NB4 (cell line): Measurements from ENCODE around the gene FBXO24.

Experiments
- DNase-seq: peaks from one replicate; pipeline ENCODE4 v3.0.0; 2010; ENCODE audit warnings: low read depth
- H3K4me3 ChIP-seq: one replicate; pipeline ENCODE4 v1.5.1; 2011; ENCODE audit warnings: mild to moderate bottlenecking, low read depth, low read length, moderate library complexity
- CTCF ChIP-seq: IDR thresholded peaks from one replicate; pipeline ENCODE4 v1.5.1; 2012; ENCODE audit warnings: low read depth, low read length
- MAX ChIP-seq: IDR thresholded peaks from 2 replicates; pipeline ENCODE4 v1.6.1; 2011; ENCODE audit warnings: low read depth, low read length
- MYC ChIP-seq: IDR thresholded peaks from 2 replicates; pipeline ENCODE4 v1.6.1; 2011; ENCODE audit warnings: low read depth, low read length
- POLR2A ChIP-seq: IDR thresholded peaks from 2 replicates; pipeline ENCODE4 v1.6.1; 2011; ENCODE audit warnings: mild to moderate bottlenecking; ENCODE audit not compliant: insufficient read length; ENCODE audit errors: extremely low read depth

FBXO24 gene

GRCh38 chr7:100572949-100573675 lies 13.0 kb upstream of the FBXO24 start:
- DNase-seq: no peak
- no peak overlapping the region for H3K4me3 ChIP-seq
- TF ChIP-seq MAX (no peak), MYC (no peak), CTCF (no peak), POLR2A (no peak)

GRCh38 chr7:100573691-100574361 lies 12.3 kb upstream of the FBXO24 start, which contains the start of gene SAP25:
SAP25 (minus strand) TSS chr7:100573900; CDS start chr7:100573742, 158 bp downstream.
- TF ChIP-seq MYC (no peak), POLR2A (no peak), CTCF (no peak), MAX (no peak)
- no peak for DNase-seq
- H3K4me3 ChIP-seq: no peak within 1 kb of the TSS

DNA sequence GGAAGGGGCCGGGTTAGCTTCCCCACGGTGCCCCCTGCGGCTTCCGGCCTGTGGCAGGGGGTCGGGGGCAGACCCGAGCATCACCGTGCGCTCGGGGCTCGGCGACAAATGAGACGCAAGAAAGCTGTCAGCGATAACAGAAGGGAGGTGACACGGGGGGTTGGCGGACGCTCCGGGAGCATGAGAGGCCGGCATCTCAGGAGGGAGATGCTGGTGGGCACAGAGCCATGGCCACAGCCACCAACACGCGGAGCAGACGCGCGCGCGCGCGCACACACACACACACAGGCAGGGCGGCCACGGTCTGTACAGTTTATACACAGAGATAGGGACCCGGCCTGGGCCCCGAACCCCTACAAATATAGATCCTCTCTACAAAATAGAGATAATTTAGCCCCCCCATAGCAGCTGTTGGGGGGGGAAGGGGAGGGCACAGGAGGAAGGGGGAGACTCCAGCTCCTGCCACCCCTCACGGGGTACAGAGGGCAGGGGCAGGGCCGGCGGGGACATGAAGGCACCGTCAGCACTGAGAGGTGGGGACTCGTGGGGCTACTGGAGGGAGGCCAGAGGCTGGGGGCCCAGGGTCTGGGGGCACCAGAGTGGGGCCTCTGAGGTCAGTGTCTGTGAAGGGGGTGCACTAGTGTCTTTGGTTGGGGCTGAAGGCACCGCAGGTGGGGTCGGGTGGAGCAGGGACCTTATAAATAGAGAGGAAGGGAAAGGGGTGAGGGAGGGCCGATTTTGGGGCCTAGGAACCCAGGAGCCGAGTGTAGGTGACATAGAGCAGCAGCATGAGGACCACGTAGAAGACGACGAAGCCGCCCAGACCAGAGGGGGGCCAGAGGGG lies 11.5 kb upstream of the FBXO24 start:
- TF ChIP-seq POLR2A: no peak
- no peak for TF ChIP-seq MAX
- TF ChIP-seq MYC: no peak
- TF ChIP-seq CTCF: no peak
- no peak for DNase-seq
- no peak overlapping the region for H3K4me3 ChIP-seq

- DNase-seq: no peak
- TF ChIP-seq POLR2A (no peak), MYC (no peak), CTCF (no peak), MAX (no peak)
- no peak overlapping the region for H3K4me3 ChIP-seq
Measured at GRCh38 chr7:100575206-100575631, 10.9 kb upstream of the FBXO24 start.

DNA sequence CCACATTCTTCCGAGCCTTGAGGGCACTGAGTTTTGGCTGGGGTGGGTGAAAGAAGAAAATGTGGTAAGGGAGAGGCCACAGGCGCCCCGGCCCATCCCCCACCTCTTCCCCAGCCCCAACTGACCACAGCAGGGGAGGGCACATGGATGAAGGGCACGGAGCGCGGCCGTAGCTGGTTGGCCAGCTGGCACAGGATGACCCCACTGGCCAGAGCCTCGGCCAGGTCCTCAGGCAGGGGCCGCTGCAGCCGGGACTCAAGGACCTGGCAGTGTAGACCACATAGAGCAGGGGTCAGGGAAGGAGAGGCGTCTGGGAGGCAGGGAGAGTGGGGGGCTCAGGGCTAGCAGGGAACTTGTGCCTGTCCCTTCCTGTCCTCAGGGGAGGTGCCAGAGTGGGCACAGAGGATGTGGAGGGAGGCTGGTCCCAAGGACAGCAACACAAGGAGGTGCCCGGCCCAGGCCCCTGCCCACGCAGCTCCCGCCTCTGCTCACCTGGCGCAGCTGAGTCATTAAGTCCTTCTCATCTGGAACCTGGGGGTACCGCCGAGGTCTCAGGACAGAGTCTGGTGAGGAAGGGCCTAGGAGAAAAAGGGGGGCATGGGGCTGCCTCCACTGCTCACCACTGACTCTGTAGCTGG lies 10.3 kb upstream of the FBXO24 start:
- DNase-seq: no peak
- no peak overlapping the region for H3K4me3 ChIP-seq
- TF ChIP-seq MYC (no peak), CTCF (no peak), POLR2A (no peak), MAX (no peak)
